GM21526 (cell line): ENCODE results near the gene CCND3.
"Not testable (repeated sequence)": the region's sequence is repeated elsewhere in the genome, so short reads cannot be mapped to it uniquely, and the experiment has no call there.

Experiments
- ATAC-seq: cut with Tn5 transposase; IDR thresholded peaks from one replicate; pipeline ENCODE4 v1.9.1; 2021; ENCODE audit warnings: moderate library complexity; ENCODE audit not compliant: unreplicated experiment, low FRiP score

The CCND3 gene

GRCh38 chr6:41954668-41955067, 13.1 kb upstream of the CCND3 start:
- ATAC-seq: no peak

- ATAC-seq: no peak
Measured at GRCh38 chr6:41947581-41948220, 6.1 kb upstream of the CCND3 start.

- ATAC-seq: no peak
Measured at GRCh38 chr6:41943456-41943855, 1.8 kb upstream of the CCND3 start.

- not testable (repeated sequence) for ATAC-seq
Measured at GRCh38 chr6:41942882-41943281, 1.3 kb upstream of the CCND3 start.

- ATAC-seq: no peak
Measured at GRCh38 chr6:41942067-41942851, 651 bp upstream of the CCND3 start.

- no peak for ATAC-seq
Measured at GRCh38 chr6:41940759-41941279, 789 bp downstream of the CCND3 start.

- ATAC-seq: no peak
Measured at GRCh38 chr6:41939848-41940758, 1.5 kb downstream of the CCND3 start.

GRCh38 chr6:41939176-41939847, 2.3 kb downstream of the CCND3 start:
- ATAC-seq: no peak

GRCh38 chr6:41938590-41939175, 2.9 kb downstream of the CCND3 start:
- ATAC-seq: no peak

- ATAC-seq: no peak
Measured at GRCh38 chr6:41937861-41938574, 3.6 kb downstream of the CCND3 start.

- ATAC-seq: no peak
Measured at GRCh38 chr6:41937472-41937860, 4.1 kb downstream of the CCND3 start.

- peak; percentile 51 for ATAC-seq
Measured at GRCh38 chr6:41936073-41936837, 5.4 kb downstream of the CCND3 start.

GRCh38 chr6:41935685-41936072, 5.9 kb downstream of the CCND3 start:
- no peak for ATAC-seq

- ATAC-seq: no peak
Measured at GRCh38 chr6:41935193-41935574, 6.4 kb downstream of the CCND3 start.

- ATAC-seq: no peak
Measured at GRCh38 chr6:41934278-41935192, 7.1 kb downstream of the CCND3 start.

GRCh38 chr6:41932378-41932777, 9.2 kb downstream of the CCND3 start:
- ATAC-seq: no peak

GRCh38 chr6:41931792-41932191, 9.8 kb downstream of the CCND3 start:
- ATAC-seq: no peak

- ATAC-seq: no peak
Measured at GRCh38 chr6:41929924-41930323, 11.7 kb downstream of the CCND3 start.
